SK-N-SH treated with all-trans-retinoic acid at 6 μM for 48 hours (cell line): ENCODE data around the gene BMP15.

ENCODE experiments used
- ATAC-seq: fragments of 200-7000 bp; cut with Tn5 transposase; 3 replicates; pipeline ENCODE4 v1.9.1; 2020; ENCODE audit warnings: mild to moderate bottlenecking, moderate library complexity
- ARNTL ChIP-seq: fragments of 450-650 bp; formaldehyde crosslinking; IDR thresholded peaks from 2 replicates; pipeline ENCODE4 v1.5.0; 2020; ENCODE audit warnings: low read depth, mild to moderate bottlenecking, moderate library complexity, borderline replicate concordance
- BACH2 ChIP-seq: fragments of 250-450 bp; sonication (Bioruptor Pico); IDR thresholded peaks from 2 replicates; pipeline ENCODE4 v1.9.0; 2021; ENCODE audit warnings: mild to moderate bottlenecking, borderline replicate concordance
- CSDC2 ChIP-seq: fragments of 250-450 bp; sonication (Bioruptor Pico); IDR thresholded peaks from 2 replicates; pipeline ENCODE4 v1.5.0; 2020; ENCODE audit warnings: mild to moderate bottlenecking, moderate library complexity
- CSRNP3 ChIP-seq: fragments of 250-450 bp; sonication (Bioruptor Pico); IDR thresholded peaks from 2 replicates; pipeline ENCODE4 v1.5.1; 2021; ENCODE audit warnings: mild to moderate bottlenecking, moderate library complexity
- ESRRG ChIP-seq: fragments of 250-450 bp; sonication (Bioruptor Pico); IDR thresholded peaks from 2 replicates; pipeline ENCODE4 v1.6.1; 2021; ENCODE audit warnings: mild to moderate bottlenecking
- GLIS3 ChIP-seq: fragments of 250-450 bp; sonication (Bioruptor Pico); IDR thresholded peaks from 2 replicates; pipeline ENCODE4 v1.5.0; 2020; ENCODE audit warnings: mild to moderate bottlenecking, moderate library complexity
- ISL1 ChIP-seq: fragments of 250-450 bp; sonication (Bioruptor Pico); IDR thresholded peaks from 2 replicates; pipeline ENCODE4 v2.1.2; 2022; ENCODE audit warnings: mild to moderate bottlenecking, moderate library complexity
- OSR1 ChIP-seq: fragments of 250-450 bp; sonication (Bioruptor Pico); IDR thresholded peaks from 2 replicates; pipeline ENCODE4 v1.8.0; 2022; ENCODE audit warnings: moderate library complexity, mild to moderate bottlenecking, inconsistent platforms
- PATZ1 ChIP-seq: fragments of 250-450 bp; sonication (Bioruptor Pico); IDR thresholded peaks from 2 replicates; pipeline ENCODE4 v1.8.0; 2020; ENCODE audit warnings: mild to moderate bottlenecking, moderate library complexity, borderline replicate concordance
- PPARA ChIP-seq: fragments of 250-450 bp; sonication (Bioruptor Pico); IDR thresholded peaks from 2 replicates; pipeline ENCODE4 v1.5.0; 2020; ENCODE audit warnings: mild to moderate bottlenecking, borderline replicate concordance
- RARB ChIP-seq: fragments of 250-450 bp; sonication (Bioruptor Pico); IDR thresholded peaks from 2 replicates; pipeline ENCODE4 v1.8.0; 2021; ENCODE audit warnings: mild to moderate bottlenecking, moderate library complexity
- SNAI2 ChIP-seq: fragments of 250-450 bp; sonication (Bioruptor Pico); IDR thresholded peaks from 2 replicates; pipeline ENCODE4 v1.5.0; 2020; ENCODE audit warnings: mild to moderate bottlenecking, moderate library complexity
- TCF4 ChIP-seq: fragments of 250-450 bp; sonication (Bioruptor Pico); IDR thresholded peaks from 2 replicates; pipeline ENCODE4 v1.8.0; 2021; ENCODE audit warnings: mild to moderate bottlenecking, moderate library complexity, borderline replicate concordance
- TOX ChIP-seq: fragments of 250-450 bp; sonication (Bioruptor Pico); IDR thresholded peaks from 2 replicates; pipeline ENCODE4 v1.8.0; 2021; ENCODE audit warnings: mild to moderate bottlenecking, moderate library complexity, borderline replicate concordance
- ZC3H10 ChIP-seq: fragments of 250-450 bp; sonication (Bioruptor Pico); IDR thresholded peaks from 2 replicates; pipeline ENCODE4 v1.5.1; 2021; ENCODE audit warnings: mild to moderate bottlenecking, moderate library complexity
- ZFP30 ChIP-seq: fragments of 450-650 bp; formaldehyde crosslinking; IDR thresholded peaks from 2 replicates; pipeline ENCODE4 v1.5.0; 2022; ENCODE audit warnings: mild to moderate bottlenecking, moderate library complexity
- ZNF565 ChIP-seq: fragments of 450-650 bp; formaldehyde crosslinking; conservative IDR thresholded peaks from 2 replicates; pipeline ENCODE4 v1.5.0; 2020; ENCODE audit warnings: low read depth, mild to moderate bottlenecking, moderate library complexity
- ZNF70 ChIP-seq: fragments of 450-650 bp; formaldehyde crosslinking; IDR thresholded peaks from 2 replicates; pipeline ENCODE4 v1.5.0; 2020; ENCODE audit warnings: mild to moderate bottlenecking, moderate library complexity
- ZNF8 ChIP-seq: fragments of 450-650 bp; formaldehyde crosslinking; IDR thresholded peaks from 2 replicates; pipeline ENCODE4 v1.5.0; 2020; ENCODE audit warnings: mild to moderate bottlenecking, moderate library complexity
- TF ChIP-seq, protein P1 (sequence below): fragments of 250-450 bp; sonication (Bioruptor Pico); IDR thresholded peaks from 2 replicates; pipeline ENCODE4 v1.5.0; 2020; ENCODE audit warnings: mild to moderate bottlenecking, moderate library complexity
- TF ChIP-seq, protein P2 (sequence below): fragments of 250-450 bp; sonication (Bioruptor Pico); IDR thresholded peaks from 2 replicates; pipeline ENCODE4 v1.8.0; 2021; ENCODE audit warnings: low read depth, mild to moderate bottlenecking, moderate library complexity, borderline replicate concordance

BMP15 gene

DNA sequence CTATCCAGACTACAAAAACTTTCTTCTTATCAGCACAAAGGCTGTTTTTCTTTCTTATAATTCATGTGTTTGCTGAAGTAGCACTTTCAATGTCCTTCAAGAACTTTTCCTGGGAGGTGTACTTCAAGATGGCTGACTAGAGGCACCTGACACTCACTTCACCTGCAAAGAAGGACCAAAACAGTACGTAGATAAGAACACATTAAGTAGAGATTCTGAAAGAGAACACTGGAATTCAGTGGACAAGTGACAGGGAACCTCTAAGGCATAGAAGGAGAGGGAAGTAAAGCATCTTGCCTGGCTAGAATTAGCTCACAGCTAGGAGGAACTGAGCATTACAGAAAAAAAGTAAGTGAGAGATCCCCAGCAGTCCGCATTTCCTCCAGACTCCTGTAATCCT, 21.7 kb upstream of the BMP15 start:
- TF ChIP-seq ARNTL (CRISPR knock-in tag), result no peak

GRCh38 chrX:50889582-50889981, 21.0 kb upstream of the BMP15 start:
- no peak for ATAC-seq
- TF ChIP-seq GLIS3 (CRISPR knock-in tag), result no peak
- TF ChIP-seq PPARA (CRISPR knock-in tag), result no peak
- TF ChIP-seq ISL1 (CRISPR knock-in tag), result no peak
- no peak for TF ChIP-seq TCF4 (CRISPR knock-in tag)
- no peak for TF ChIP-seq TOX (CRISPR knock-in tag)
- no peak for TF ChIP-seq ARNTL (CRISPR knock-in tag)
- no peak for TF ChIP-seq BACH2 (CRISPR knock-in tag)
- no peak for TF ChIP-seq CSDC2 (CRISPR knock-in tag)
- no peak for TF ChIP-seq ZFP30 (CRISPR knock-in tag)
- TF ChIP-seq ZNF70, result no peak
- no peak for TF ChIP-seq ESRRG (CRISPR knock-in tag)
- TF ChIP-seq ZNF8, result no peak
- TF ChIP-seq, protein P1, sequence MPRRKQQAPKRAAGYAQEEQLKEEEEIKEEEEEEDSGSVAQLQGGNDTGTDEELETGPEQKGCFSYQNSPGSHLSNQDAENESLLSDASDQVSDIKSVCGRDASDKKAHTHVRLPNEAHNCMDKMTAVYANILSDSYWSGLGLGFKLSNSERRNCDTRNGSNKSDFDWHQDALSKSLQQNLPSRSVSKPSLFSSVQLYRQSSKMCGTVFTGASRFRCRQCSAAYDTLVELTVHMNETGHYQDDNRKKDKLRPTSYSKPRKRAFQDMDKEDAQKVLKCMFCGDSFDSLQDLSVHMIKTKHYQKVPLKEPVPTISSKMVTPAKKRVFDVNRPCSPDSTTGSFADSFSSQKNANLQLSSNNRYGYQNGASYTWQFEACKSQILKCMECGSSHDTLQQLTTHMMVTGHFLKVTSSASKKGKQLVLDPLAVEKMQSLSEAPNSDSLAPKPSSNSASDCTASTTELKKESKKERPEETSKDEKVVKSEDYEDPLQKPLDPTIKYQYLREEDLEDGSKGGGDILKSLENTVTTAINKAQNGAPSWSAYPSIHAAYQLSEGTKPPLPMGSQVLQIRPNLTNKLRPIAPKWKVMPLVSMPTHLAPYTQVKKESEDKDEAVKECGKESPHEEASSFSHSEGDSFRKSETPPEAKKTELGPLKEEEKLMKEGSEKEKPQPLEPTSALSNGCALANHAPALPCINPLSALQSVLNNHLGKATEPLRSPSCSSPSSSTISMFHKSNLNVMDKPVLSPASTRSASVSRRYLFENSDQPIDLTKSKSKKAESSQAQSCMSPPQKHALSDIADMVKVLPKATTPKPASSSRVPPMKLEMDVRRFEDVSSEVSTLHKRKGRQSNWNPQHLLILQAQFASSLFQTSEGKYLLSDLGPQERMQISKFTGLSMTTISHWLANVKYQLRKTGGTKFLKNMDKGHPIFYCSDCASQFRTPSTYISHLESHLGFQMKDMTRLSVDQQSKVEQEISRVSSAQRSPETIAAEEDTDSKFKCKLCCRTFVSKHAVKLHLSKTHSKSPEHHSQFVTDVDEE, result no peak
- TF ChIP-seq ZNF565 (CRISPR knock-in tag), result no peak
- TF ChIP-seq, protein P2, sequence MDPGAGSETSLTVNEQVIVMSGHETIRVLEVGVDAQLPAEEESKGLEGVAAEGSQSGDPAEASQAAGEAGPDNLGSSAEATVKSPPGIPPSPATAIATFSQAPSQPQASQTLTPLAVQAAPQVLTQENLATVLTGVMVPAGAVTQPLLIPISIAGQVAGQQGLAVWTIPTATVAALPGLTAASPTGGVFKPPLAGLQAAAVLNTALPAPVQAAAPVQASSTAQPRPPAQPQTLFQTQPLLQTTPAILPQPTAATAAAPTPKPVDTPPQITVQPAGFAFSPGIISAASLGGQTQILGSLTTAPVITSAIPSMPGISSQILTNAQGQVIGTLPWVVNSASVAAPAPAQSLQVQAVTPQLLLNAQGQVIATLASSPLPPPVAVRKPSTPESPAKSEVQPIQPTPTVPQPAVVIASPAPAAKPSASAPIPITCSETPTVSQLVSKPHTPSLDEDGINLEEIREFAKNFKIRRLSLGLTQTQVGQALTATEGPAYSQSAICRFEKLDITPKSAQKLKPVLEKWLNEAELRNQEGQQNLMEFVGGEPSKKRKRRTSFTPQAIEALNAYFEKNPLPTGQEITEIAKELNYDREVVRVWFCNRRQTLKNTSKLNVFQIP, result no peak
- TF ChIP-seq ZC3H10 (CRISPR knock-in tag), result no peak
- TF ChIP-seq RARB (CRISPR knock-in tag), result no peak
- no peak for TF ChIP-seq CSRNP3 (CRISPR knock-in tag)
- TF ChIP-seq OSR1 (CRISPR knock-in tag), result no peak
- TF ChIP-seq, all 23 proteins: peak for 0

More for the DNA sequence above, 21.7 kb upstream of the BMP15 start:
- no peak for ATAC-seq

GRCh38 chrX:50893047-50893446, 17.5 kb upstream of the BMP15 start:
- ATAC-seq, result no peak

More at GRCh38 chrX:50893047-50893446, 17.5 kb upstream of the BMP15 start:
- TF ChIP-seq ZNF8 (no peak), ZFP30 (CRISPR knock-in tag) (no peak), ISL1 (CRISPR knock-in tag) (no peak), ZNF70 (no peak), SNAI2 (CRISPR knock-in tag) (no peak), CSRNP3 (CRISPR knock-in tag) (no peak), TCF4 (CRISPR knock-in tag) (no peak), ARNTL (CRISPR knock-in tag) (no peak), PATZ1 (CRISPR knock-in tag) (no peak), TOX (CRISPR knock-in tag) (no peak), ZNF565 (CRISPR knock-in tag) (no peak), CSDC2 (CRISPR knock-in tag) (no peak), RARB (CRISPR knock-in tag) (no peak)
- TF ChIP-seq, protein P1, result no peak
